Measurements from ENCODE around the gene THAP11. TPM values are rescaled to one million over a fixed set of nuclear protein-coding genes. Genes with fewer than 3 reads are reported as not detected.

Gene THAP11
- total RNA-seq, 1 experiment from 2014 or later: 20.5 TPM

GRCh38 chr16:67811899-67812298 is 30.2 kb upstream of the THAP11 start:
- no peaks in the 10 kb centered on the region for H3K36me3 Mint-ChIP-seq (ENCODE audit: insufficient read depth, unreplicated experiment)
- no TSS peak for BruUV-seq (replicated peaks)
- H3K4me3 Mint-ChIP-seq (ENCODE audit: unreplicated experiment): no peak overlapping the region
- ChIA-PET POLR2A (interaction anchor here (0.7 kb wide), 1 partner anchor 247 kb away, joined by 3 read pairs; no protein-coding TSS in a partner anchor), CTCF (no interaction called here)
- no peaks in the 10 kb centered on the region for H3K27me3 Mint-ChIP-seq (ENCODE audit: insufficient read depth, unreplicated experiment)
- no peak overlapping the region for H3K27ac Mint-ChIP-seq (ENCODE audit: low read depth, unreplicated experiment)
- no peaks in the 10 kb centered on the region for H3K9me3 Mint-ChIP-seq (ENCODE audit: unreplicated experiment)
- intact Hi-C loops (cut with micrococcal nuclease): no loop called here
- no peaks in the 10 kb centered on the region for H3K4me1 Mint-ChIP-seq (ENCODE audit: insufficient read depth, unreplicated experiment)
- TF ChIP-seq CTCF (IDR thresholded peaks at IDR 0.05; ENCODE audit: unreplicated experiment): no peak
- DNase-seq (ENCODE audit: unreplicated experiment): no peak

GRCh38 chr16:67814567-67814966 is 27.6 kb upstream of the THAP11 start:
- Mint-ChIP-seq H3K36me3 (ENCODE audit: insufficient read depth, unreplicated experiment) (no peaks in the 10 kb centered on the region), H3K4me3 (ENCODE audit: unreplicated experiment) (no peak overlapping the region), H3K4me1 (ENCODE audit: insufficient read depth, unreplicated experiment) (no peaks in the 10 kb centered on the region), H3K9me3 (ENCODE audit: unreplicated experiment) (no peaks in the 10 kb centered on the region), H3K27me3 (ENCODE audit: insufficient read depth, unreplicated experiment) (no peaks in the 10 kb centered on the region), H3K27ac (ENCODE audit: low read depth, unreplicated experiment) (no peak overlapping the region)
- BruUV-seq (replicated peaks): no TSS peak
- ChIA-PET CTCF (interaction anchor here (0.6 to 3.9 kb wide), 8 partner anchors 34 to 259 kb away, joined by 3 to 54 read pairs (median 4); no protein-coding TSS in a partner anchor), POLR2A (no interaction called here)
- intact Hi-C loops (cut with micrococcal nuclease): no loop called here
- no peak for DNase-seq (ENCODE audit: unreplicated experiment)
- TF ChIP-seq CTCF (IDR thresholded peaks at IDR 0.05; ENCODE audit: unreplicated experiment): no peak

- ChIA-PET CTCF (interaction anchor here (0.5 to 1.3 kb wide), 5 partner anchors 46 to 300 kb away, joined by 3 to 4 read pairs (median 3); no protein-coding TSS in a partner anchor), POLR2A (no interaction called here)
- no peaks in the 10 kb centered on the region for H3K9me3 Mint-ChIP-seq (ENCODE audit: unreplicated experiment)
- H3K4me1 Mint-ChIP-seq (ENCODE audit: insufficient read depth, unreplicated experiment): no peaks in the 10 kb centered on the region
- no peak for DNase-seq (ENCODE audit: unreplicated experiment)
- no peak overlapping the region for H3K4me3 Mint-ChIP-seq (ENCODE audit: unreplicated experiment)
- no peak overlapping the region for H3K27ac Mint-ChIP-seq (ENCODE audit: low read depth, unreplicated experiment)
- H3K27me3 Mint-ChIP-seq (ENCODE audit: insufficient read depth, unreplicated experiment): no peaks in the 10 kb centered on the region
- H3K36me3 Mint-ChIP-seq (ENCODE audit: insufficient read depth, unreplicated experiment): no peaks in the 10 kb centered on the region
- TF ChIP-seq CTCF (IDR thresholded peaks at IDR 0.05; ENCODE audit: unreplicated experiment): no peak
- BruUV-seq (replicated peaks): no TSS peak
- intact Hi-C loops (cut with micrococcal nuclease): no loop called here
Observed at GRCh38 chr16:67820608-67821259, 21.4 kb upstream of the THAP11 start.

GRCh38 chr16:67822511-67822910 is 19.6 kb upstream of the THAP11 start:
- Mint-ChIP-seq H3K27me3 (ENCODE audit: insufficient read depth, unreplicated experiment) (no peaks in the 10 kb centered on the region), H3K4me1 (ENCODE audit: insufficient read depth, unreplicated experiment) (no peaks in the 10 kb centered on the region), H3K9me3 (ENCODE audit: unreplicated experiment) (no peaks in the 10 kb centered on the region), H3K4me3 (ENCODE audit: unreplicated experiment) (no peak overlapping the region), H3K36me3 (ENCODE audit: insufficient read depth, unreplicated experiment) (no peaks in the 10 kb centered on the region), H3K27ac (ENCODE audit: low read depth, unreplicated experiment) (no peak overlapping the region)
- BruUV-seq (replicated peaks): no TSS peak
- ChIA-PET POLR2A (interaction anchor here (0.7 kb wide), 1 partner anchor 96 kb away, joined by 4 read pairs; no protein-coding TSS in a partner anchor), CTCF (interaction anchor here (0.6 kb wide), 1 partner anchor 54 kb away, joined by 4 read pairs; no protein-coding TSS in a partner anchor)
- no peak for TF ChIP-seq CTCF (IDR thresholded peaks at IDR 0.05; ENCODE audit: unreplicated experiment)
- intact Hi-C loops (cut with micrococcal nuclease): no loop called here
- no peak for DNase-seq (ENCODE audit: unreplicated experiment)
